HEK293 (cell line): Measurements from ENCODE around the gene C19orf44.

Experiments
- BCL11B ChIP-seq: fragments of 450-650 bp; formaldehyde crosslinking; IDR thresholded peaks from 2 replicates; pipeline ENCODE4 v1.5.1; 2016; ENCODE audit warnings: low read depth, missing biosample characterization, missing genetic modification characterization
- CTCF ChIP-seq: fragments of 450-650 bp; formaldehyde crosslinking; IDR thresholded peaks from 2 replicates; pipeline ENCODE4 v1.5.1; 2016; ENCODE audit warnings: missing biosample characterization, missing genetic modification characterization
- EGR2 ChIP-seq: fragments of 450-650 bp; formaldehyde crosslinking; IDR thresholded peaks from 2 replicates; pipeline ENCODE4 v1.5.1; 2016; ENCODE audit warnings: low read depth, missing biosample characterization, missing genetic modification characterization
- HOXC10 ChIP-seq: sonication (generic); formaldehyde crosslinking; IDR thresholded peaks from 2 replicates; pipeline ENCODE4 v1.8.1; 2023; ENCODE audit warnings: mild to moderate bottlenecking, missing genetic modification reagents
- IKZF3 ChIP-seq: fragments of 450-650 bp; IDR thresholded peaks from 2 replicates; pipeline ENCODE4 v1.5.0; 2018; ENCODE audit warnings: missing biosample characterization, mild to moderate bottlenecking, missing genetic modification characterization, moderate library complexity
- KLF10 ChIP-seq: fragments of 450-650 bp; IDR thresholded peaks from 2 replicates; pipeline ENCODE4 v1.5.1; 2018; ENCODE audit warnings: missing biosample characterization, mild to moderate bottlenecking, missing genetic modification characterization
- MEIS1 ChIP-seq: sonication (generic); formaldehyde crosslinking; IDR thresholded peaks from 2 replicates; pipeline ENCODE4 v1.8.1; 2022; ENCODE audit warnings: missing genetic modification reagents, mild to moderate bottlenecking, borderline replicate concordance
- PBX3 ChIP-seq: sonication (generic); formaldehyde crosslinking; IDR thresholded peaks from 2 replicates; pipeline ENCODE4 v1.8.1; 2022; ENCODE audit warnings: mild to moderate bottlenecking, moderate library complexity, missing genetic modification reagents
- PRDM4 ChIP-seq: fragments of 450-650 bp; formaldehyde crosslinking; IDR thresholded peaks from 2 replicates; pipeline ENCODE4 v1.5.1; 2017; ENCODE audit warnings: missing biosample characterization, missing genetic modification characterization
- SP2 ChIP-seq: fragments of 450-650 bp; formaldehyde crosslinking; IDR thresholded peaks from 2 replicates; pipeline ENCODE4 v1.5.1; 2016; ENCODE audit warnings: missing biosample characterization, missing genetic modification characterization
- SP7 ChIP-seq: fragments of 450-650 bp; formaldehyde crosslinking; IDR thresholded peaks from 2 replicates; pipeline ENCODE4 v1.5.1; 2016; ENCODE audit warnings: missing biosample characterization, missing genetic modification characterization
- WT1 ChIP-seq: fragments of 450-650 bp; formaldehyde crosslinking; IDR thresholded peaks from 2 replicates; pipeline ENCODE4 v1.5.1; 2016; ENCODE audit warnings: missing biosample characterization, missing genetic modification characterization
- YY2 ChIP-seq: fragments of 450-650 bp; formaldehyde crosslinking; IDR thresholded peaks from 2 replicates; pipeline ENCODE4 v1.5.1; 2016; ENCODE audit warnings: missing biosample characterization, missing genetic modification characterization
- ZBTB26 ChIP-seq: fragments of 450-650 bp; formaldehyde crosslinking; optimal IDR thresholded peaks from 2 replicates; pipeline ENCODE3; 2016; ENCODE audit warnings: missing biosample characterization, mild to moderate bottlenecking, missing genetic modification characterization
- ZFP69B ChIP-seq: fragments of 450-650 bp; formaldehyde crosslinking; IDR thresholded peaks from 2 replicates; pipeline ENCODE4 v1.5.1; 2016; ENCODE audit warnings: missing biosample characterization, missing genetic modification characterization
- ZNF138 ChIP-seq: fragments of 450-650 bp; formaldehyde crosslinking; IDR thresholded peaks from 2 replicates; pipeline ENCODE4 v1.5.1; 2016; ENCODE audit warnings: missing biosample characterization, missing genetic modification characterization, borderline replicate concordance
- ZNF341 ChIP-seq: fragments of 450-650 bp; formaldehyde crosslinking; IDR thresholded peaks from 2 replicates; pipeline ENCODE4; 2016; ENCODE audit warnings: low read depth, missing biosample characterization, missing genetic modification characterization
- ZNF449 ChIP-seq: fragments of 450-650 bp; formaldehyde crosslinking; IDR thresholded peaks from 2 replicates; pipeline ENCODE4 v1.5.1; 2017; ENCODE audit warnings: missing biosample characterization, mild to moderate bottlenecking, missing genetic modification characterization, moderate library complexity
- ZNF513 ChIP-seq: fragments of 450-650 bp; IDR thresholded peaks from 2 replicates; pipeline ENCODE4 v1.5.1; 2018; ENCODE audit warnings: missing biosample characterization, missing genetic modification characterization
- ZNF600 ChIP-seq: fragments of 450-650 bp; formaldehyde crosslinking; IDR thresholded peaks from 2 replicates; pipeline ENCODE4 v1.5.1; 2016; ENCODE audit warnings: missing biosample characterization, missing genetic modification characterization
- ZNF629 ChIP-seq: fragments of 450-650 bp; formaldehyde crosslinking; IDR thresholded peaks from 2 replicates; pipeline ENCODE4 v1.5.1; 2017; ENCODE audit warnings: missing biosample characterization, missing genetic modification characterization
- ZNF776 ChIP-seq: fragments of 450-650 bp; formaldehyde crosslinking; IDR thresholded peaks from 2 replicates; pipeline ENCODE4 v1.5.0; 2017; ENCODE audit warnings: missing biosample characterization, missing genetic modification characterization, borderline replicate concordance
- ZSCAN5A ChIP-seq: fragments of 450-650 bp; formaldehyde crosslinking; IDR thresholded peaks from 2 replicates; pipeline ENCODE4 v1.5.1; 2016; ENCODE audit warnings: missing biosample characterization, missing genetic modification characterization
- ZXDB ChIP-seq: fragments of 450-650 bp; formaldehyde crosslinking; IDR thresholded peaks from 2 replicates; pipeline ENCODE4 v1.5.1; 2016; ENCODE audit warnings: missing biosample characterization, missing genetic modification characterization

C19orf44 gene

GRCh38 chr19:16495982-16496612, at the start of gene C19orf44, which contains the start of gene CALR3 (continued):
- TF ChIP-seq ZXDB (tag by site-specific recombination) (peak; percentile 84), ZNF776 (tag by site-specific recombination) (no peak), ZNF600 (tag by site-specific recombination) (0 out of 2 replicates have a peak, but pooled peaks have one; percentile 9), ZSCAN5A (tag by site-specific recombination) (no peak), BCL11B (tag by site-specific recombination) (peak; percentile 68; the same call in 1 of the 2 replicates), KLF10 (peak; percentile 85), CTCF (tag by site-specific recombination) (peak; percentile 44; the same call in 1 of the 2 replicates), ZNF629 (tag by site-specific recombination) (peak; percentile 63; the same call in 1 of the 2 replicates), SP2 (peak; percentile 98), SP7 (peak; percentile 45; the same call in 1 of the 2 replicates), HOXC10 (CRISPR knock-in tag) (no peak), PRDM4 (0 out of 2 replicates have a peak, but pooled peaks have one; percentile 24), ZNF449 (tag by site-specific recombination) (peak; percentile 70; the same call in 1 of the 2 replicates), YY2 (peak; percentile 97), WT1 (tag by site-specific recombination) (0 out of 2 replicates have a peak, but pooled peaks have one; percentile 8), ZFP69B (peak; percentile 37; the same call in 1 of the 2 replicates), ZBTB26 (tag by site-specific recombination) (peak; percentile 50), IKZF3 (no peak; the same call in 1 of the 2 replicates), PBX3 (CRISPR knock-in tag) (no peak), MEIS1 (CRISPR knock-in tag) (no peak), ZNF138 (tag by site-specific recombination) (no peak), ZNF341 (tag by site-specific recombination) (0 out of 2 replicates have a peak, but pooled peaks have one; percentile 16), ZNF513 (tag by site-specific recombination) (no peak), EGR2 (tag by site-specific recombination) (peak; percentile 75)
- TF ChIP-seq, all 188 proteins: peak for 49
